Neural cell (in vitro differentiated cells): ENCODE measurements around the gene ADAP1. TPM values are rescaled to one million over a fixed set of nuclear protein-coding genes. Genes with fewer than 3 reads are reported as not detected.

ENCODE experiments used
- H2AFZ ChIP-seq: fragments of 200-600, 300-800 bp; sonication (generic), shearing (Covaris generic); 2 replicates; pipeline ENCODE4 v1.6.0; 2014; ENCODE audit warnings: low read depth, mild to moderate bottlenecking, antibody characterized with exemption, low read length, moderate library complexity
- H3F3A ChIP-seq: fragments of 200-600 bp; shearing (Covaris generic); 2 replicates; pipeline ENCODE4 v1.6.1; 2016; ENCODE audit warnings: mild to moderate bottlenecking, moderate library complexity, mixed read lengths, antibody characterized with exemption, low read length; ENCODE audit not compliant: insufficient read depth, poor library complexity, severe bottlenecking
- H3K27ac ChIP-seq: fragments of 200-600, 300-800 bp; sonication (generic), shearing (Covaris generic); 2 replicates; pipeline ENCODE4 v1.5.1; 2014; ENCODE audit warnings: mild to moderate bottlenecking, low read length, moderate library complexity
- H3K27me3 ChIP-seq: fragments of 300-800, 200-600 bp; sonication (generic), shearing (Covaris generic); 2 replicates; pipeline ENCODE4 v1.6.0; 2014; ENCODE audit warnings: mild to moderate bottlenecking, low read depth, low read length, moderate library complexity; ENCODE audit not compliant: insufficient read depth
- H3K36me3 ChIP-seq: fragments of 300-800, 200-600 bp; sonication (generic), shearing (Covaris generic); 2 replicates; pipeline ENCODE4 v1.5.1; 2014; ENCODE audit warnings: mild to moderate bottlenecking, antibody characterized with exemption, low read length, moderate library complexity; ENCODE audit not compliant: insufficient read depth
- H3K4me2 ChIP-seq: fragments of 300-800, 200-600 bp; sonication (generic), shearing (Covaris generic); 2 replicates; pipeline ENCODE4 v1.6.0; 2014; ENCODE audit warnings: mild to moderate bottlenecking, low read length
- H3K4me3 ChIP-seq: fragments of 300-800, 200-600 bp; sonication (generic), shearing (Covaris generic); 2 replicates; pipeline ENCODE4 v1.5.1; 2014; ENCODE audit warnings: mild to moderate bottlenecking, low read length, moderate library complexity
- H3K79me2 ChIP-seq: fragments of 200-600 bp; shearing (Covaris generic); replicated peaks from 2 replicates; pipeline ENCODE4 v1.6.0; 2014; ENCODE audit warnings: mild to moderate bottlenecking, low read length, moderate library complexity; ENCODE audit not compliant: insufficient read depth
- H3K9ac ChIP-seq: fragments of 300-800, 200-600 bp; sonication (generic), shearing (Covaris generic); 2 replicates; pipeline ENCODE4 v1.6.1; 2016; ENCODE audit warnings: mild to moderate bottlenecking, low read length, mixed read lengths
- H3K9me2 ChIP-seq: fragments of 200-600 bp; shearing (Covaris generic); 2 replicates; pipeline ENCODE4 v1.6.1; 2016; ENCODE audit warnings: mild to moderate bottlenecking, low read length, mixed read lengths; ENCODE audit not compliant: insufficient read depth
- H3K9me3 ChIP-seq: fragments of 200-600, 300-800 bp; sonication (generic), shearing (Covaris generic); 2 replicates; pipeline ENCODE4 v1.6.1; 2016; ENCODE audit warnings: mild to moderate bottlenecking, mixed run types, low read length, moderate library complexity, mixed read lengths
- H4K20me1 ChIP-seq: fragments of 200-600 bp; shearing (Covaris generic); 2 replicates; pipeline ENCODE4 v1.6.1; 2016; ENCODE audit warnings: mild to moderate bottlenecking, mixed run types; ENCODE audit not compliant: insufficient read depth
- CTCF ChIP-seq: fragments of 450-650 bp; IDR thresholded peaks from 2 replicates; pipeline ENCODE4 v1.5.1; 2014; ENCODE audit warnings: antibody characterized with exemption, mild to moderate bottlenecking, moderate library complexity; ENCODE audit not compliant: poor library complexity, severe bottlenecking
- EP300 ChIP-seq: fragments of 450-650 bp; conservative IDR thresholded peaks from 2 replicates; pipeline ENCODE4 v1.6.1; 2014; ENCODE audit warnings: antibody characterized with exemption, mild to moderate bottlenecking, moderate library complexity; ENCODE audit not compliant: poor library complexity, severe bottlenecking
- EZH2 ChIP-seq: fragments of 200-600, 300-800 bp; shearing (Covaris generic), sonication (generic); IDR thresholded peaks from 2 replicates; pipeline ENCODE4 v1.6.1; 2014; ENCODE audit warnings: antibody characterized with exemption, low read length, borderline replicate concordance, mild to moderate bottlenecking; ENCODE audit not compliant: insufficient read depth, poor library complexity, severe bottlenecking
- MXI1 ChIP-seq: fragments of 450-650 bp; conservative IDR thresholded peaks from 2 replicates; pipeline ENCODE4 v1.6.1; 2014; ENCODE audit warnings: antibody characterized with exemption, mild to moderate bottlenecking; ENCODE audit not compliant: poor library complexity, severe bottlenecking
- POLR2AphosphoS5 ChIP-seq: IDR thresholded peaks from 2 replicates; pipeline ENCODE4 v1.6.1; 2012
- RAD21 ChIP-seq: fragments of 450-650 bp; conservative IDR thresholded peaks from 2 replicates; pipeline ENCODE4 v1.6.1; 2014; ENCODE audit warnings: antibody characterized with exemption, mild to moderate bottlenecking, moderate library complexity
- REST ChIP-seq: IDR thresholded peaks from 2 replicates; pipeline ENCODE4 v1.6.1; 2012; ENCODE audit warnings: borderline replicate concordance
- SMC3 ChIP-seq: fragments of 450-650 bp; conservative IDR thresholded peaks from 2 replicates; pipeline ENCODE4 v1.6.1; 2014; ENCODE audit warnings: antibody characterized with exemption, mild to moderate bottlenecking, moderate library complexity; ENCODE audit not compliant: poor library complexity
- TAF1 ChIP-seq: IDR thresholded peaks from 2 replicates; pipeline ENCODE4 v1.6.1; 2012; ENCODE audit warnings: low read depth
- polyA plus RNA-seq: library from polyadenylated mRNA; depleted of rRNA; stranded (reverse); fragments of >200 nt; gene quantifications from 2 replicates; pipeline ENCODE4 v1.2.3, GENCODE V29; 2014

Gene ADAP1
- polyA plus RNA-seq, 1 donor from 2014 or later: 76.8 TPM

GRCh38 chr7:973312-973711, 18.8 kb upstream of the ADAP1 start:
- Histone ChIP-seq H3K9me3 (no peaks in the 10 kb centered on the region), H3K79me2 (peaks cover 15% of the 10 kb centered on the region), H2AFZ (no peak overlapping the region), H4K20me1 (no peaks in the 10 kb centered on the region), H3K4me2 (no peak overlapping the region), H3K9me2 (no peaks in the 10 kb centered on the region), H3K27ac (no peak overlapping the region), H3F3A (no peaks in the 10 kb centered on the region), H3K27me3 (no peaks in the 10 kb centered on the region), H3K4me3 (no peak overlapping the region), H3K9ac (no peak overlapping the region), H3K36me3 (no peaks in the 10 kb centered on the region)
- TF ChIP-seq REST (no peak), CTCF (no peak), MXI1 (no peak), TAF1 (no peak), EP300 (no peak), SMC3 (no peak), EZH2 (no peak), POLR2AphosphoS5 (no peak), RAD21 (no peak)

GRCh38 chr7:972676-973309, 18.3 kb upstream of the ADAP1 start:
- no peak overlapping the region for H3K4me3 ChIP-seq
- H3K27me3 ChIP-seq: no peaks in the 10 kb centered on the region
- H3K79me2 ChIP-seq: peaks cover 15% of the 10 kb centered on the region
- H4K20me1 ChIP-seq: no peaks in the 10 kb centered on the region
- H3K36me3 ChIP-seq: no peaks in the 10 kb centered on the region
- no peak overlapping the region for H3K27ac ChIP-seq
- no peaks in the 10 kb centered on the region for H3K9me2 ChIP-seq
- H3F3A ChIP-seq: no peaks in the 10 kb centered on the region
- TF ChIP-seq CTCF: no peak
- no peak for TF ChIP-seq MXI1
- TF ChIP-seq RAD21: no peak
- no peak for TF ChIP-seq POLR2AphosphoS5
- no peak for TF ChIP-seq REST
- TF ChIP-seq EZH2: no peak
- no peak for TF ChIP-seq TAF1
- no peak for TF ChIP-seq EP300
- no peak for TF ChIP-seq SMC3
- H3K4me2 ChIP-seq: no peak overlapping the region
- H3K9ac ChIP-seq: no peak overlapping the region
- no peaks in the 10 kb centered on the region for H3K9me3 ChIP-seq
- no peak overlapping the region for H2AFZ ChIP-seq
